Mesenchymal stem cell (in vitro differentiated cells and primary cell): ENCODE results near the gene UBL3.

Experiments used
- DNase-seq: peaks from one replicate; pipeline ENCODE4 v3.0.0-alpha.2; 2013
- H2AFZ ChIP-seq: one replicate; pipeline ENCODE4 v1.6.1; 2013; ENCODE audit warnings: low read depth, mild to moderate bottlenecking, control low read depth, inconsistent platforms, low read length, moderate library complexity
- H2AK5ac ChIP-seq: 2 replicates; pipeline ENCODE4 v1.6.1; 2013; ENCODE audit warnings: low read length, moderate library complexity, mild to moderate bottlenecking, inconsistent platforms; ENCODE audit not compliant: severe bottlenecking
- H2BK120ac ChIP-seq: one replicate; pipeline ENCODE4 v1.6.1; 2013; ENCODE audit warnings: low read depth, mild to moderate bottlenecking, inconsistent platforms, low read length, moderate library complexity
- H2BK12ac ChIP-seq, 2 experiments: one replicate each; pipeline ENCODE4 v1.6.1; 2013; ENCODE audit warnings: inconsistent platforms in 2 of 2, low read length in 2 of 2, mild to moderate bottlenecking in 2 of 2, moderate library complexity in 2 of 2, control low read depth in 1 of 2
- H2BK15ac ChIP-seq: one replicate; pipeline ENCODE4 v1.6.1; 2013; ENCODE audit warnings: mild to moderate bottlenecking, low read depth, inconsistent platforms; ENCODE audit not compliant: poor library complexity, severe bottlenecking
- H2BK5ac ChIP-seq: 2 replicates; pipeline ENCODE4 v1.6.1; 2013; ENCODE audit warnings: low read depth, mild to moderate bottlenecking, low read length, control low read depth, inconsistent platforms; ENCODE audit not compliant: poor library complexity, severe bottlenecking
- H3K14ac ChIP-seq, 2 experiments: one replicate each; pipeline ENCODE4 v1.6.1; 2013; ENCODE audit warnings: inconsistent platforms in 2 of 2, low read length in 2 of 2, control low read depth in 1 of 2, mild to moderate bottlenecking in 1 of 2, moderate library complexity in 1 of 2
- H3K18ac ChIP-seq, 2 experiments: one replicate each; pipeline ENCODE4 v1.6.1; 2013; ENCODE audit warnings: inconsistent platforms in 2 of 2, low read length in 2 of 2, control low read depth in 1 of 2, low read depth in 1 of 2, mild to moderate bottlenecking in 1 of 2
- H3K23ac ChIP-seq, 2 experiments: one replicate each; pipeline ENCODE4 v1.6.1; 2013; ENCODE audit warnings: inconsistent platforms in 2 of 2, low read length in 2 of 2, mild to moderate bottlenecking in 2 of 2, moderate library complexity in 2 of 2, control low read depth in 1 of 2
- H3K27ac ChIP-seq: 2 replicates; pipeline ENCODE4 v1.5.1; 2013; ENCODE audit warnings: mild to moderate bottlenecking, moderate library complexity, low read length, control low read depth, inconsistent platforms; ENCODE audit not compliant: poor library complexity, severe bottlenecking
- H3K27me3 ChIP-seq, 2 experiments: 2 replicates each; pipeline versions ENCODE4 v1.6.1 to v1.7.0; 2013; ENCODE audit warnings: low read length in 2 of 2, mild to moderate bottlenecking in 2 of 2, moderate library complexity in 2 of 2, control low read depth in 1 of 2, inconsistent platforms in 1 of 2; ENCODE audit not compliant: control insufficient read depth in 1 of 2, insufficient read depth in 1 of 2
- H3K36me3 ChIP-seq, 2 experiments: 2 replicates each; pipeline versions ENCODE4 v1.6.1 to v1.7.0; 2013; ENCODE audit warnings: low read length in 2 of 2, control low read depth in 1 of 2, inconsistent platforms in 1 of 2, low read depth in 1 of 2, mild to moderate bottlenecking in 1 of 2; ENCODE audit not compliant: insufficient read depth in 2 of 2, control insufficient read depth in 1 of 2
- H3K4ac ChIP-seq, 2 experiments: one replicate each; pipeline ENCODE4 v1.6.1; 2013; ENCODE audit warnings: inconsistent platforms in 2 of 2, low read length in 2 of 2, mild to moderate bottlenecking in 2 of 2, moderate library complexity in 2 of 2, control low read depth in 1 of 2, low read depth in 1 of 2
- H3K4me1 ChIP-seq: 2 replicates; pipeline ENCODE4 v1.6.1; 2013; ENCODE audit warnings: low read depth, low read length, control low read depth; ENCODE audit not compliant: control insufficient read depth, insufficient read depth
- H3K4me2 ChIP-seq: 2 replicates; pipeline ENCODE4 v1.6.1; 2013; ENCODE audit warnings: low read length, mild to moderate bottlenecking, inconsistent platforms; ENCODE audit not compliant: poor library complexity, severe bottlenecking
- H3K4me3 ChIP-seq, 2 experiments: 2 replicates each; pipeline versions ENCODE4 v1.5.1 to v1.7.0; 2013; ENCODE audit warnings: low read length in 2 of 2, mild to moderate bottlenecking in 2 of 2, control low read depth in 1 of 2, low read depth in 1 of 2; ENCODE audit not compliant: insufficient read depth in 1 of 2
- H3K79me1 ChIP-seq: replicated peaks from 2 replicates; pipeline ENCODE4 v1.6.1; 2013; ENCODE audit warnings: mild to moderate bottlenecking, control low read depth, low read length, inconsistent platforms; ENCODE audit not compliant: poor library complexity, severe bottlenecking
- H3K9ac ChIP-seq: 2 replicates; pipeline ENCODE4 v1.7.0; 2013; ENCODE audit warnings: mild to moderate bottlenecking, low read length, moderate library complexity
- H3K9me3 ChIP-seq: 2 replicates; pipeline ENCODE4 v1.7.0; 2013; ENCODE audit warnings: mild to moderate bottlenecking, low read length; ENCODE audit not compliant: control insufficient read depth
- H4K8ac ChIP-seq: one replicate; pipeline ENCODE4 v1.6.1; 2013; ENCODE audit warnings: inconsistent platforms, mild to moderate bottlenecking, low read length, moderate library complexity
- H4K91ac ChIP-seq: one replicate; pipeline ENCODE4 v1.6.1; 2013; ENCODE audit warnings: mild to moderate bottlenecking, low read length, inconsistent platforms
- WGBS: methylation state at CpG from one replicate; pipeline ENCODE4 v1.1.7; 2013; ENCODE audit warnings: mixed read lengths; 5-methylcytosine and 5-hydroxymethylcytosine counted together

UBL3 gene

DNA sequence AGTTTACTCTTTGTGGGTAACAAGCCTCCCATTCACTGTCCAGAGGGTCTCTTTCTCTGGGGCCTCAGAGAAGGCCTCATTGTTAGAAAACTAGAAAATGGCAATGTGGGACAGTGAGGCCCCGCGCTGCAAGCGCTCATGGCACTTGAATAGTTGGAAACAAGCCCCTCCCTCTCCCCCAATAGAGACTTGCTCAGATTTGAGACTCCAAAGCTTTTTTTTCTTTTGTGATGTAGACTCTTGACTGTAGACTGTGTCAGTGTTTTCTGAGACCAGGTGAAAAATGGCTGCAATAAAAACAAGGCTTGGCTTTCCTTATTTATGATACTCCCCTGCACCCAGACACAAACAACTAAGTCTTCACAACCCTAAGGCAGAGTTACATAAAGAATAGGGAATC lies 38.7 kb upstream of the UBL3 start:
- Histone ChIP-seq H2AFZ (no peak overlapping the region), H3K27ac (no peak overlapping the region), H3K18ac (no peak overlapping the region), H3K27me3 (no peaks in the 10 kb centered on the region), H2BK15ac (no peak overlapping the region), H3K9me3 (no peaks in the 10 kb centered on the region), H3K9ac (no peak overlapping the region), H2BK120ac (no peak overlapping the region), H4K8ac (no peak overlapping the region), H3K4me2 (no peak overlapping the region), H3K14ac (no peak overlapping the region), H2AK5ac (no peak overlapping the region), H3K4me3 (no peak overlapping the region), H3K79me1 (no peaks in the 10 kb centered on the region), H2BK5ac (no peak overlapping the region), H4K91ac (no peak overlapping the region), H2BK12ac (no peak overlapping the region), H3K4me1 (peaks cover 2% of the 10 kb centered on the region), H3K36me3 (no peaks in the 10 kb centered on the region), H3K23ac (no peak overlapping the region), H3K4ac (no peak overlapping the region)
- no peak for DNase-seq
- WGBS = 100% methylated on average over 3 of the region's 3 CpGs

GRCh38 chr13:29888306-29888705 lies 37.9 kb upstream of the UBL3 start:
- peaks cover 2% of the 10 kb centered on the region for H3K4me1 ChIP-seq
- no peak overlapping the region for H2AFZ ChIP-seq
- 86% methylated on average over 3 of the region's 4 CpGs for WGBS
- DNase-seq = peak; percentile 10
- no peak overlapping the region for H3K14ac ChIP-seq
- no peak overlapping the region for H2BK12ac ChIP-seq
- no peak overlapping the region for H3K4me2 ChIP-seq
- no peak overlapping the region for H2BK120ac ChIP-seq
- no peak overlapping the region for H3K18ac ChIP-seq
- H4K8ac ChIP-seq = no peak overlapping the region
- no peak overlapping the region for H3K4ac ChIP-seq
- no peak overlapping the region for H4K91ac ChIP-seq
- H2AK5ac ChIP-seq = no peak overlapping the region
- no peaks in the 10 kb centered on the region for H3K27me3 ChIP-seq
- no peaks in the 10 kb centered on the region for H3K9me3 ChIP-seq
- no peaks in the 10 kb centered on the region for H3K36me3 ChIP-seq
- H3K27ac ChIP-seq = no peak overlapping the region
- H3K79me1 ChIP-seq = no peaks in the 10 kb centered on the region
- H3K9ac ChIP-seq = no peak overlapping the region
- H2BK5ac ChIP-seq = no peak overlapping the region
- H3K23ac ChIP-seq = no peak overlapping the region
- no peak overlapping the region for H3K4me3 ChIP-seq
- H2BK15ac ChIP-seq = no peak overlapping the region

GRCh38 chr13:29887686-29888085 lies 37.3 kb upstream of the UBL3 start:
- H3K14ac ChIP-seq = no peak overlapping the region
- no peak overlapping the region for H3K23ac ChIP-seq
- no peak overlapping the region for H2AK5ac ChIP-seq
- no peak overlapping the region for H4K8ac ChIP-seq
- H3K18ac ChIP-seq = no peak overlapping the region
- no peaks in the 10 kb centered on the region for H3K36me3 ChIP-seq
- no peak overlapping the region for H2BK120ac ChIP-seq
- no peaks in the 10 kb centered on the region for H3K27me3 ChIP-seq
- H2AFZ ChIP-seq = no peak overlapping the region
- no peak overlapping the region for H3K4ac ChIP-seq
- no peak overlapping the region for H3K4me2 ChIP-seq
- peaks cover 2% of the 10 kb centered on the region for H3K4me1 ChIP-seq
- H3K9ac ChIP-seq = no peak overlapping the region
- no peaks in the 10 kb centered on the region for H3K9me3 ChIP-seq
- H2BK15ac ChIP-seq = no peak overlapping the region
- H2BK5ac ChIP-seq = no peak overlapping the region
- no peak for DNase-seq
- H3K4me3 ChIP-seq = no peak overlapping the region
- 78% methylated on average over 5 of the region's 5 CpGs for WGBS
- no peak overlapping the region for H3K27ac ChIP-seq
- no peak overlapping the region for H2BK12ac ChIP-seq
- H3K79me1 ChIP-seq = no peaks in the 10 kb centered on the region
- no peak overlapping the region for H4K91ac ChIP-seq

- H3K27me3 ChIP-seq = no peaks in the 10 kb centered on the region
- H4K8ac ChIP-seq = no peak overlapping the region
- no peak overlapping the region for H3K4me3 ChIP-seq
- H3K79me1 ChIP-seq = no peaks in the 10 kb centered on the region
- no peak overlapping the region for H3K23ac ChIP-seq
- H3K9ac ChIP-seq = no peak overlapping the region
- H2AFZ ChIP-seq = no peak overlapping the region
- H3K4ac ChIP-seq = no peak overlapping the region
- H2BK5ac ChIP-seq = no peak overlapping the region
- H3K4me2 ChIP-seq = no peak overlapping the region
- no peak overlapping the region for H4K91ac ChIP-seq
- no peak overlapping the region for H2BK120ac ChIP-seq
- 59% methylated on average over 5 of the region's 5 CpGs for WGBS
- no peaks in the 10 kb centered on the region for H3K36me3 ChIP-seq
- peaks cover 2% of the 10 kb centered on the region for H3K4me1 ChIP-seq
- DNase-seq = no peak
- H2AK5ac ChIP-seq = no peak overlapping the region
- no peak overlapping the region for H3K18ac ChIP-seq
- H3K27ac ChIP-seq = no peak overlapping the region
- no peaks in the 10 kb centered on the region for H3K9me3 ChIP-seq
- H2BK12ac ChIP-seq = no peak overlapping the region
- H2BK15ac ChIP-seq = no peak overlapping the region
- no peak overlapping the region for H3K14ac ChIP-seq
These were observed 36.7 kb upstream of the UBL3 start for GRCh38 chr13:29887030-29887557.
